H1 (cell line): ENCODE data around the gene SAG. TPM values are rescaled to one million over a fixed set of nuclear protein-coding genes. Genes with fewer than 3 reads are reported as not detected.

Experiments used
- BACH1 ChIP-seq: IDR thresholded peaks from 2 replicates; pipeline ENCODE4 v1.6.1; 2012; ENCODE audit warnings: low read length, improper control_type of control experiment
- GABPA ChIP-seq: IDR thresholded peaks from 2 replicates; pipeline ENCODE4 v1.6.1; 2011; ENCODE audit warnings: mild to moderate bottlenecking, low read length, moderate library complexity, borderline replicate concordance; ENCODE audit not compliant: insufficient read depth
- JUND ChIP-seq: IDR thresholded peaks from 2 replicates; pipeline ENCODE4 v1.6.1; 2011; ENCODE audit warnings: mild to moderate bottlenecking, improper control_type of control experiment, low read length
- KDM4A ChIP-seq: IDR thresholded peaks from one replicate; pipeline ENCODE4 v1.7.1; 2012; ENCODE audit warnings: low read depth, mild to moderate bottlenecking, moderate library complexity, low read length, inconsistent platforms; ENCODE audit not compliant: severe bottlenecking
- POLR2AphosphoS5 ChIP-seq: IDR thresholded peaks from 2 replicates; pipeline ENCODE4 v1.6.1; 2011; ENCODE audit warnings: low read depth, low read length
- SP2 ChIP-seq: IDR thresholded peaks from 2 replicates; pipeline ENCODE4 v1.6.1; 2012; ENCODE audit warnings: mild to moderate bottlenecking, low read length, inconsistent platforms
- TBP ChIP-seq: IDR thresholded peaks from 2 replicates; pipeline ENCODE4 v1.6.1; 2011; ENCODE audit warnings: low read depth, low read length, improper control_type of control experiment
- polyA plus RNA-seq, 7 experiments: library from polyadenylated mRNA; depleted of rRNA in 3 of 7; stranded (reverse) in 5 of 7; unstranded in 2 of 7; fragments of >200 nt in 5 of 7; fragments of 200-250 nt in 2 of 7; gene quantifications; 1 replicate in 5 of 7; 2 replicates in 1 of 7; 4 replicates in 1 of 7; pipeline versions ENCODE4 v1.2.1 to v1.2.3, GENCODE V29; 2011 to 2013; ENCODE audit warnings: missing spikeins in 2 of 7, mixed read lengths in 2 of 7
- total RNA-seq: library from RNA; stranded (reverse); fragmentation: NEBNext Ultra II Directional; extraction: Animal tissue kit (Norgen Biotek cat#: 25700); gene quantifications from 2 replicates; pipeline ENCODE4 v1.2.1, GENCODE V29; 2021
- TF ChIP-seq, protein P1 (sequence below): IDR thresholded peaks from 2 replicates; pipeline ENCODE4 v1.6.1; 2012; ENCODE audit warnings: low read length, inconsistent platforms
- TF ChIP-seq, protein P2 (sequence below): fragments of 300-600 bp; sonication (generic); IDR thresholded peaks from 2 replicates; pipeline ENCODE4 v1.7.1; 2012; ENCODE audit warnings: low read length, moderate library complexity, mild to moderate bottlenecking, inconsistent platforms; ENCODE audit not compliant: insufficient replicate concordance

The SAG gene
- total and polyA plus RNA-seq, 2 of the 8 experiments (the other 6 are each of a cell fraction or from before 2014, with no cell fraction given) = not detected

DNA sequence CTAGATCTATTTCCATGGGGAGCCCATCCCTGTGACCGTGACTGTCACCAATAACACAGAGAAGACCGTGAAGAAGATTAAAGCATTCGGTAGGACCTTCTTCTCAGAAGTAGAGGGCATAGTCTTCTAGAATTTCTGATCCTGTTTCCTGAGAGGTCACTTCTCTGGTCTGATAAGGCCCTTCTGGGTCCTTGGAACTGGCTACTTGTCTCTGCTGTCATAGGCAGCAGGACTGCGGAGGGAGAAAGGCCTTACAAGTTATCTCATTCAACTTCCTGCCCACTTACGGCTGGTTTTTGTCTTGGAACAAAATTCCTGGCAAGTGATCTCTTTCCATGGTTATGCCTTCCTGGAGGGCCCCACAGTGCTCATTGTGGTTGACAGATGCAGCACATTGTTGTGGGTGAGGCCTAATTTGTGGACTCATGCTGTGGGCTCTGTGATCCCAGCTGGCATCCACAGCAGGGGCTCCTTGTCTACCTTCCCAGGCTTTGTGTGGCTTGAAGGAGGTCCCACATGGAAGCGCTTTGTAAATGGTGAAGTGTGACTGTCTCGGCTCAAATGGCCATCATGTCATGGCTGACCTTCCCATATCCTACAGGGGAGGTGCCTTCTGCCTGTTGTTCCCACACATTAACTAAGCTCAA is 22.0 kb downstream of the SAG start (continued):
- TF ChIP-seq KDM4A = no peak
- TF ChIP-seq POLR2AphosphoS5 = no peak
- 0 out of 2 replicates have a peak, but pooled peaks have one; percentile 12 for TF ChIP-seq JUND
- TF ChIP-seq, protein P1, sequence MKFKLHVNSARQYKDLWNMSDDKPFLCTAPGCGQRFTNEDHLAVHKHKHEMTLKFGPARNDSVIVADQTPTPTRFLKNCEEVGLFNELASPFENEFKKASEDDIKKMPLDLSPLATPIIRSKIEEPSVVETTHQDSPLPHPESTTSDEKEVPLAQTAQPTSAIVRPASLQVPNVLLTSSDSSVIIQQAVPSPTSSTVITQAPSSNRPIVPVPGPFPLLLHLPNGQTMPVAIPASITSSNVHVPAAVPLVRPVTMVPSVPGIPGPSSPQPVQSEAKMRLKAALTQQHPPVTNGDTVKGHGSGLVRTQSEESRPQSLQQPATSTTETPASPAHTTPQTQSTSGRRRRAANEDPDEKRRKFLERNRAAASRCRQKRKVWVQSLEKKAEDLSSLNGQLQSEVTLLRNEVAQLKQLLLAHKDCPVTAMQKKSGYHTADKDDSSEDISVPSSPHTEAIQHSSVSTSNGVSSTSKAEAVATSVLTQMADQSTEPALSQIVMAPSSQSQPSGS = peak; percentile 77; the same call in 1 of the 2 replicates
- no peak for TF ChIP-seq SP2
- no peak for TF ChIP-seq TBP
- no peak for TF ChIP-seq BACH1
- TF ChIP-seq GABPA = no peak
- TF ChIP-seq, protein P2, sequence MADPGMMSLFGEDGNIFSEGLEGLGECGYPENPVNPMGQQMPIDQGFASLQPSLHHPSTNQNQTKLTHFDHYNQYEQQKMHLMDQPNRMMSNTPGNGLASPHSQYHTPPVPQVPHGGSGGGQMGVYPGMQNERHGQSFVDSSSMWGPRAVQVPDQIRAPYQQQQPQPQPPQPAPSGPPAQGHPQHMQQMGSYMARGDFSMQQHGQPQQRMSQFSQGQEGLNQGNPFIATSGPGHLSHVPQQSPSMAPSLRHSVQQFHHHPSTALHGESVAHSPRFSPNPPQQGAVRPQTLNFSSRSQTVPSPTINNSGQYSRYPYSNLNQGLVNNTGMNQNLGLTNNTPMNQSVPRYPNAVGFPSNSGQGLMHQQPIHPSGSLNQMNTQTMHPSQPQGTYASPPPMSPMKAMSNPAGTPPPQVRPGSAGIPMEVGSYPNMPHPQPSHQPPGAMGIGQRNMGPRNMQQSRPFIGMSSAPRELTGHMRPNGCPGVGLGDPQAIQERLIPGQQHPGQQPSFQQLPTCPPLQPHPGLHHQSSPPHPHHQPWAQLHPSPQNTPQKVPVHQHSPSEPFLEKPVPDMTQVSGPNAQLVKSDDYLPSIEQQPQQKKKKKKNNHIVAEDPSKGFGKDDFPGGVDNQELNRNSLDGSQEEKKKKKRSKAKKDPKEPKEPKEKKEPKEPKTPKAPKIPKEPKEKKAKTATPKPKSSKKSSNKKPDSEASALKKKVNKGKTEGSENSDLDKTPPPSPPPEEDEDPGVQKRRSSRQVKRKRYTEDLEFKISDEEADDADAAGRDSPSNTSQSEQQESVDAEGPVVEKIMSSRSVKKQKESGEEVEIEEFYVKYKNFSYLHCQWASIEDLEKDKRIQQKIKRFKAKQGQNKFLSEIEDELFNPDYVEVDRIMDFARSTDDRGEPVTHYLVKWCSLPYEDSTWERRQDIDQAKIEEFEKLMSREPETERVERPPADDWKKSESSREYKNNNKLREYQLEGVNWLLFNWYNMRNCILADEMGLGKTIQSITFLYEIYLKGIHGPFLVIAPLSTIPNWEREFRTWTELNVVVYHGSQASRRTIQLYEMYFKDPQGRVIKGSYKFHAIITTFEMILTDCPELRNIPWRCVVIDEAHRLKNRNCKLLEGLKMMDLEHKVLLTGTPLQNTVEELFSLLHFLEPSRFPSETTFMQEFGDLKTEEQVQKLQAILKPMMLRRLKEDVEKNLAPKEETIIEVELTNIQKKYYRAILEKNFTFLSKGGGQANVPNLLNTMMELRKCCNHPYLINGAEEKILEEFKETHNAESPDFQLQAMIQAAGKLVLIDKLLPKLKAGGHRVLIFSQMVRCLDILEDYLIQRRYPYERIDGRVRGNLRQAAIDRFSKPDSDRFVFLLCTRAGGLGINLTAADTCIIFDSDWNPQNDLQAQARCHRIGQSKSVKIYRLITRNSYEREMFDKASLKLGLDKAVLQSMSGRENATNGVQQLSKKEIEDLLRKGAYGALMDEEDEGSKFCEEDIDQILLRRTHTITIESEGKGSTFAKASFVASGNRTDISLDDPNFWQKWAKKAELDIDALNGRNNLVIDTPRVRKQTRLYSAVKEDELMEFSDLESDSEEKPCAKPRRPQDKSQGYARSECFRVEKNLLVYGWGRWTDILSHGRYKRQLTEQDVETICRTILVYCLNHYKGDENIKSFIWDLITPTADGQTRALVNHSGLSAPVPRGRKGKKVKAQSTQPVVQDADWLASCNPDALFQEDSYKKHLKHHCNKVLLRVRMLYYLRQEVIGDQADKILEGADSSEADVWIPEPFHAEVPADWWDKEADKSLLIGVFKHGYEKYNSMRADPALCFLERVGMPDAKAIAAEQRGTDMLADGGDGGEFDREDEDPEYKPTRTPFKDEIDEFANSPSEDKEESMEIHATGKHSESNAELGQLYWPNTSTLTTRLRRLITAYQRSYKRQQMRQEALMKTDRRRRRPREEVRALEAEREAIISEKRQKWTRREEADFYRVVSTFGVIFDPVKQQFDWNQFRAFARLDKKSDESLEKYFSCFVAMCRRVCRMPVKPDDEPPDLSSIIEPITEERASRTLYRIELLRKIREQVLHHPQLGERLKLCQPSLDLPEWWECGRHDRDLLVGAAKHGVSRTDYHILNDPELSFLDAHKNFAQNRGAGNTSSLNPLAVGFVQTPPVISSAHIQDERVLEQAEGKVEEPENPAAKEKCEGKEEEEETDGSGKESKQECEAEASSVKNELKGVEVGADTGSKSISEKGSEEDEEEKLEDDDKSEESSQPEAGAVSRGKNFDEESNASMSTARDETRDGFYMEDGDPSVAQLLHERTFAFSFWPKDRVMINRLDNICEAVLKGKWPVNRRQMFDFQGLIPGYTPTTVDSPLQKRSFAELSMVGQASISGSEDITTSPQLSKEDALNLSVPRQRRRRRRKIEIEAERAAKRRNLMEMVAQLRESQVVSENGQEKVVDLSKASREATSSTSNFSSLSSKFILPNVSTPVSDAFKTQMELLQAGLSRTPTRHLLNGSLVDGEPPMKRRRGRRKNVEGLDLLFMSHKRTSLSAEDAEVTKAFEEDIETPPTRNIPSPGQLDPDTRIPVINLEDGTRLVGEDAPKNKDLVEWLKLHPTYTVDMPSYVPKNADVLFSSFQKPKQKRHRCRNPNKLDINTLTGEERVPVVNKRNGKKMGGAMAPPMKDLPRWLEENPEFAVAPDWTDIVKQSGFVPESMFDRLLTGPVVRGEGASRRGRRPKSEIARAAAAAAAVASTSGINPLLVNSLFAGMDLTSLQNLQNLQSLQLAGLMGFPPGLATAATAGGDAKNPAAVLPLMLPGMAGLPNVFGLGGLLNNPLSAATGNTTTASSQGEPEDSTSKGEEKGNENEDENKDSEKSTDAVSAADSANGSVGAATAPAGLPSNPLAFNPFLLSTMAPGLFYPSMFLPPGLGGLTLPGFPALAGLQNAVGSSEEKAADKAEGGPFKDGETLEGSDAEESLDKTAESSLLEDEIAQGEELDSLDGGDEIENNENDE = peak; percentile 43
